Central memory CD4-positive, alpha-beta T cell (primary cell): ENCODE measurements around the gene RAD54L2.
"Not testable (repeated sequence)": the region's sequence is repeated elsewhere in the genome, so short reads cannot be mapped to it uniquely, and the experiment has no call there.

Experiments used
- DNase-seq: peaks from one replicate; pipeline ENCODE4 v3.0.0; 2022
- total RNA-seq, 3 experiments: gene quantifications; one replicate each; lab custom pipeline; 2026; lab: John Stamatoyannopoulos, UW

Gene RAD54L2
- 94.9 to 110 (median 110) reads per million in 3 experiments for total RNA-seq

GRCh38 chr3:51538459-51539290, at the start of gene RAD54L2:
RAD54L2 (plus strand) TSS chr3:51538719; CDS start chr3:51590421, 51,702 bp downstream.
- DNase-seq, result peak; percentile 62

GRCh38 chr3:51498876-51499738, 39.4 kb upstream of the RAD54L2 start:
- DNase-seq, result peak; percentile 79

DNA sequence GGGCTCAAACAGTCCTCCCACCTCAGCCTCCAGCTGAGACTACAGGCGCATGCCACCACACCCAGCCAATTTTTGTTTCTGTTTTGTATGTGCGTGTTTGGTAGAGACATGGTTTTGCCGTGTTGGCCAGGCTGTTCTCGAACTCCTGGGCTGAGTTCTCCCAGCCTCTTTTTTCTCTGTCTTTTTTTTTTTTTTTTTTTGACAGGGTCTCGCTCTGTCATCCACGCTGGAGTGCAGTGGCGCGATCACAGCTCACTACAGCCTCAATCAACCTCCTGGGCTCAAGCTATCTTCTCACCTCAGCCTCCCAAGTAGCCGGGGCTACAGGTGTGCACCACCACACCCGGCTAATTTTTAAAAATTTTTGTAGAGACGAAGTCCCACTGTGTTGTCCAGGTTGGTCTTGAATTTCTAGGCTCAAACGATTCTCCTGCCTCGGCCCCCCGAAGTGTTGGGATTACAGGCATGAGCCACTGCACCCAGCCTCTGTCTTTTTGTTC, 37.8 kb upstream of the RAD54L2 start:
- DNase-seq, result no peak

DNA sequence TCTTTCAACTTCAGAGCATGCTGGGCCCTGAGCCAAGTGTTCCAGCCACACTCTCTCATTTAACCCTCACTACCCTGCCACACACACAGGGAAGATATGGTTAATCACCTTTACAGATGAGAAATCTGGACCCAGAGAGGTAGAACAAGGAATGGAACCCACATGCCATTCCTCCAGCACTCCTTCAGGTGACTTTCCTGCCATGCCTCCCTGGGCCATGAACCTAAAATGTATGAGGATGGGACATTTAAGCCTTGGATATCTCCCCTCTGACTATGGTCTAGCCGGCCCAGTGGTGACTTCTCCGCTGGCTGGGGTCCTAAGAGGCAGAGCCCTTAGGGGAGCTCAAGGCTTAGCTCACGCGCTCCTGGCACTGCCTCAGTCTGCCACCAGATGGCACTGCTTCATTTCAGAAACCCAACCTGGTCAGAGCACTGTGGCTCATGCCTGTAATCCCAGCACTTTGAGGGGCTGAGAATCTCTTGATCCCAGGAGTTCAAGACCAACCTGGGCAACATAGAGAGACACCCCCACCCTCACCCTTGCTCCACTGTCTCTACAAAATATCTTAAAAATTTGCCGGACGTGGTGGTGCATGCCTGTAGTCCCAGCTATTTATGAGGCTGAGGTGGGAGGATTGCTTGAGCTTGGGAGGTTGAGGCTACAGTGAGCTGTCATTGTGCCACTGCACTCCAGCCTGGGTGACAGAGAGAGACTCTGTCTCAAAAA, 36.5 kb upstream of the RAD54L2 start:
- peak; percentile 64 for DNase-seq

GRCh38 chr3:51502562-51502910, 36.0 kb upstream of the RAD54L2 start:
- no peak for DNase-seq

- no peak for DNase-seq
These were observed 35.5 kb upstream of the RAD54L2 start for GRCh38 chr3:51503007-51503406.

DNA sequence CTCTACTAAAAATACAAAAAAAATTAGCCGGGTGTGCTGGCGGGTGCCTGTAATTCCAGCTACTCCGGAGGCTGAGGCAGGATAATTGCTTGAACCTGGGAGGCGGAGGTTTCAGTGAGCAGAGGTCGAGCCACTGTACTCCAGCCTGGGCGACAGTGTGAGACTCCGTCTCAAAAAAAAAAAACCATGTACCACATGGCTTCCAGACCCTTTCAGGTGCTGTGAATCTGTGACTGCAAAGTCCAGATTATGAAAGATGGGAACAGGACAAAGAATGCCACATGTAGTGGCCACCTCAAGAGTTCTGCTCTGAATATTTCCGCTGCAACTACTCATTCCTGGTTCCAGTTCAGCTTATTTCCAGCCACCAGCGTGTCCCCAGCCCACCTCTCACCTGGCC, 30.3 kb upstream of the RAD54L2 start:
- no peak for DNase-seq

DNA sequence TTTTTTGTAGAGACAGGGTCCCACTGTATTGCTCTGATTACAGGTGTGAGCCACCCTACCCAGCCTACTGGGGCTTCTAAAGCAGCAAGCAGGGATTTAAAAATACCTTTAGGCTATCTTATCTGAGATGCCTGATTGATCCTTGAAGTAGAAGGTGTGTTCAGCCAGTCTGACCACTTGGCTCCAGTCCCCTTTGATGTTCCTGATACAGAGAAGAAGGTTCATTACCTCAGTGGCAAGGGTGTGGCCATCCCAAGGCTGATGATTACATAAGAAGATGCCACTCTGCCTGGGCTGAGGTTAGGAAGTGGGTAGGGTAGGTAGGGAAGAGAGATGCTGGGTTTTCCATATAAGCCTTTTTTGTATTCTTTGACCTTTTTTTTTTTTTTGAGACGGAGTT, 27.5 kb upstream of the RAD54L2 start:
- DNase-seq, result no peak

GRCh38 chr3:51514210-51514609, 24.3 kb upstream of the RAD54L2 start:
- no peak for DNase-seq

DNA sequence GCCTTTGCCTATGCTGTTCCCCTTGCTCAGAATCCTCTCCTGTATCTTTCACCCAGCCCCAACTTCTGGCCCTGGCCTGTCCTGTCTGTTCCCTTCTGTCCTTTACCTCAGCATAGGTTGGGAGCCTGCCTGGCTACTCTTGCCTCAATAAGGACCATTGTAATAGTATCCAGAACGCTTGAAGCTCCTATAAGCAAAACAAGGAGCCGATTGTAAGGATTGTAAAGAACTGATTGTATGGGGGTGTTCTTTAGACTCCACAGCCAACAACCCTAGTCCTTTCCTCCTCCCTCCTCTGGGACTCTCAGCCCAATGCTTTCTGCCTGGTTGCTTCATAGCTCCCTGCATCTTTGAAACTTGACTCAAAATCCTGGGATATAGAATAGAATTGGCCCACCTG, 18.7 kb upstream of the RAD54L2 start:
- no peak for DNase-seq

DNA sequence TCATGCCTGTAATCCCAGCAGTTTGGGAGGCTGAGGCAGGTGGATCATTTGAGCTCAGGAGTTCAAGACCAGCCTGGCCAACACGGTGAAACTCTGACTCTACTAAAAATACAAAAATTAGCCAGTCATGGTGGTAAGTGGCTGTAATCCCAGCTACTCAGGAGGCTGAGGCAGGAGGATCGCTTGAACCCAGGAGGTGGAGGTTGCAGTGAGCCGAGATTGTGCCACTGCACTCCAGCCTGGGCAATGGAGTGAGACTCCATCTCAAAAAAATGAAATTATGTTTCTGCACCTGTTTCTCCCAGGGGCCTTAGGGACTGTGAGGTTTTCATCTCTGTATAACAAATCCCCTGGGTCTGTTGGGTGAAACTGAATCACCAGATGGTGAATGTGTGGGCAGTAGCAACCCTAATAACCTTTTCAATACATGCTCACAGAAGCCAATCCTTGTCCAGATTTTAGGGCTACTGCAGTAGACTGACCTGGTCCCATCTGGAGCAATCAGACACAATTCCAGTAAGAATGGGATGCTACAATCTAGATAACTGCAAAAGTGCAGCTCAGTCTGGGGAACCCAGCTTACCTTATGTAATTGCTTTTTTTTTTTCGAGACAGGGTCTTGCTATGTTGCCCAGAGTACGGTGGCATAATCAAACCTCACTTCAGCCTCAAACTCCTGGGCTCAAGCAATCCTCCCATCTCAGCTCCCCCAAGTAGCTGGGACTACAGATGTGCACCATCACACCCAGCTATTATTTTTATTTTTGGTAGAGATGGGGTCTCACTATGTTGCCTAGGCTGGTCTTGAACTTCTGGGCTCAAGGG, 17.4 kb upstream of the RAD54L2 start:
- DNase-seq, result not testable (repeated sequence)

DNA sequence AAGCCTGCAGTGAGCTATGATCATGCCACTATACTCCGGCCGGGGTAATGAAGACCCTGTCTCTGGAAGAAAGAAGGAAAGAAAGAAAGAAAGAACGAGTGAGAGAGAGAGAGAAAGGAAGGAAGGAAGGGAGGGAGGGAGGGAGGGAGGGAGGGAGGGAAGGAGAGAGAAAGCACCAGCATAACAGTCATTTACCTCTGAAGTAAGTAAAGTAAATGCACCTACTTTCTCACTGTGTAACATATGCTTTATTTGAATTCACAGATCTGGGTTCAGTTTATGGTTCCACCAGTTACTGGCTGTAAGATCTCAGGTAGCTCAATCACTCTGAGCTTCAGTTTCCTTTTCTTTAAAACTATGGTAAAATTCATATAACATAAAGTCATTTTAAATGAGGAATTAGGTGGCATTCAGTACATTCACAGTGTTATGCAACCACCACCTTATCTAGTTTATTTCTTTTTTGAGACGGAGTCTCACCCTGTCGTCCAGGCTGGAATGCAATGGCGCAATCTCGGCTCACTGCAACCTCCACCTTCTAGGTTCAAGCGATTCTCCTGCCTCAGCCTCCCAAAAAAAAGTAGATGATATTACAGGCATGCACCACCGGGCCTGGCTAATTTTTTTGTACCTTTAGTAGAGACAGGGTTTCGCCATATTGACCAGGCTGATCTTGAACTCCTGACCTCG, 16.1 kb upstream of the RAD54L2 start:
- DNase-seq, result no peak

- not testable (repeated sequence) for DNase-seq
These were observed 13.6 kb upstream of the RAD54L2 start for GRCh38 chr3:51524874-51525273.

- no peak for DNase-seq
These were observed 8.0 kb upstream of the RAD54L2 start for GRCh38 chr3:51530485-51530884.

- no peak for DNase-seq
These were observed 3.1 kb upstream of the RAD54L2 start for GRCh38 chr3:51535146-51536019.

GRCh38 chr3:51537631-51538030, 888 bp upstream of the RAD54L2 start:
- not testable (repeated sequence) for DNase-seq

DNA sequence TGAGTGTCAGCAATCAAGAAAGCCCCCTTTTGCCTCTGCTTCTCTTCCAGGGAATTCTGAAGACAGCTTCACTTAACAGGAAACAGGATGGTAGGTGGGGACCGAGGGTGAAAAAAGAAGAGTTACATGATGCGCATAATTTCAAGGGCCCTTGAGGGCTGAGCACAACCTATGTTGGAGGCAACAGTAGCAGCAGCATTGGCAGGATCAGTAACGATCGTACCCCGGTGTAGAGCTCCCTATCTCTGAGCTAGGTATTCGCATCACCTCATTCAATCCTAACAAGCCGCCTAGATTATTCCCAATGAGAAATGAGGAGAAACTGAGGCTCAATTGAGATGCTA, 432 bp upstream of the RAD54L2 start:
- DNase-seq, result no peak

DNA sequence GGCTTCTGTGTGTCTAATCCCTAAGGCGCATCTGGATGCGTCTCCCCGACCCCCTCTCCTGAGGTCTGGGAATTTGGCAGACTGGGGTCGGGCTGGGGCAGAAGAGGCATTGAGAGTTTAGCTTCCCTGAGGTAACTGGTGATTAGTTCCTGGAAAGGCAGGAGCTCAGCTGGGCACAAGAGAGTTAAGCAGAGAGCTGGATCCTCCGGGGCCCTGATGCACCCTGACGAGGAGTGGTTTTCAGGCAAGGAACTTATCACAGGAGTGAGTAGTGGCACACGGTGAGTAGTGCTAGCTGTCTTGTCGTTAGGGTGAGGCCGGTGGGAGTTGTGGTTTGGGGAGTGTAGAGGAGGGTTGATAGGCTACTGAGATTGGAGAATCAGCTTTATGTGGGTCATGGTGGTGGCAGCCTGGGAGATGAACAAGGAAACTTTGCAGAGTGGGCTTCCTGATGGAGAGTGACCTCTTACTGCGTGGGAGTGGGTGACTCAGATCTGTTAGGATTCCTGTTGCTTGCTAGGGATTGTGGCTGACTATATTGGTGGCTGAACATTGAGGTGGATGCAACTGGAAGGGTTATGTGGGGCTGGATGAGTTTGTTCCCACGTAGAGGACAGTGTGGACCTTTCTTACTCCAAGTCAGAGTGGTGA, 897 bp downstream of the RAD54L2 start:
- DNase-seq, result peak; percentile 16

DNA sequence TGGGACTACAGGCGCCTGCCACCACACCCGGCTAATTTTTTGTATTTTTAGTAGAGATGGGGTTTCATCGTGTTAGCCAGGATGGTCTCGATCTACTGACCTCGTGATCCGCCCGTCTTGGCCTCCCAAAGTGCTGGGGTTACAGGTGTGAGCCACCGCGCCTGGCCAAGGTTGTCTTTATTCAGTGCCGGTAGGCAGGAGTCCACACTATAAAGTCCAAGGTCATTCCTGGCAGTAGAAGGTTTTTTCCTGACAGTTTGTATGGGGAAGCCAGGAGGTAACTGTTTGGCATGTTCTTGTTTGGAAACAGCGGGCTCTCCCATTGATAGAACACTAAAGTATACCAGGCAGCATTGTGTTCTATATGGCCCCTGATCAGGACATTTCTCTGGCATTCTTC, 4.1 kb downstream of the RAD54L2 start:
- DNase-seq, result not testable (repeated sequence)
